Retinal pigment epithelial cell (primary cell): ENCODE measurements around the gene ADAM15.

ENCODE experiments used
- DNase-seq: peaks from one replicate; pipeline ENCODE4 v3.0.0-alpha.2; 2010; ENCODE audit warnings: low read depth
- H3K4me3 ChIP-seq: 2 replicates; pipeline ENCODE4 v1.5.1; 2011; ENCODE audit warnings: mild to moderate bottlenecking, low read length, control low read depth, moderate library complexity
- CTCF ChIP-seq: conservative IDR thresholded peaks from 2 replicates; pipeline ENCODE4 v1.5.1; 2011; ENCODE audit warnings: low read depth, low read length, control low read depth, inconsistent platforms

The ADAM15 gene

GRCh38 chr1:155083865-155084721 lies 33.0 kb downstream of the ADAM15 start:
- DNase-seq, result no peak
- TF ChIP-seq CTCF, result peak; percentile 38
- peak overlapping the region; percentile 69 for H3K4me3 ChIP-seq

- TF ChIP-seq CTCF, result peak; percentile 89
- DNase-seq, result no peak
- H3K4me3 ChIP-seq, result peak overlapping the region; percentile 69
These were observed 33.8 kb downstream of the ADAM15 start for GRCh38 chr1:155084722-155085503.

GRCh38 chr1:155085504-155086127 lies 34.5 kb downstream of the ADAM15 start:
- no peak for DNase-seq
- H3K4me3 ChIP-seq, result peak overlapping the region; percentile 69
- no peak for TF ChIP-seq CTCF

GRCh38 chr1:155086128-155086741 lies 35.1 kb downstream of the ADAM15 start:
- peak; percentile 84 for TF ChIP-seq CTCF

GRCh38 chr1:155086856-155087535 lies 35.9 kb downstream of the ADAM15 start:
- peak; percentile 12 for TF ChIP-seq CTCF
- H3K4me3 ChIP-seq, result no peak overlapping the region

More at GRCh38 chr1:155086128-155086741, 35.1 kb downstream of the ADAM15 start:
- H3K4me3 ChIP-seq, result no peak overlapping the region
- no peak for DNase-seq

More at GRCh38 chr1:155086856-155087535, 35.9 kb downstream of the ADAM15 start:
- DNase-seq, result no peak
